ENCODE data around the gene TBX21. TPM values are rescaled to one million over a fixed set of nuclear protein-coding genes. Genes with fewer than 3 reads are reported as not detected.
"Not testable (repeated sequence)": the region's sequence is repeated elsewhere in the genome, so short reads cannot be mapped to it uniquely, and the experiment has no call there.

The TBX21 gene
- total and polyA plus RNA-seq, 5 experiments from 2014 or later, result 0.42 to 27.4 (median 1.6) TPM

DNA sequence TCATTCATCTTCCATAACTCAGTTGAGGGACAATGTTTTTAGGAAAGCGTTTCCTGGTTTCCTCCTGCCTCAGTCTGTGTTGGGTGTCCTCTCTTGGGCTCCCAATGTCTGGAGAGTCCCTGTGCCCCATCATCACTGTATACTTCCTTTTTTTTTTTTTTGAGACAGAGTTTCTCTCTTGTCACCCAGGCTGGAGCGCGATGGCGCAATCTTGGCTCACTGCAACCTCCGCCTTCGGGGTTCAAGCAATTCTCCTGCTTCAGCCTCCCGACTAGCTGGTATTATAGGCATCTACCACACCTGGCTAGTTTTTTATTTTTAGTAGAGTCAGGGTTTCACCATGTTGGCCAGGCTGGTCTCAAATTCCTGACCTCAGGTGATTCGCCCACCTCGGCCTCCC, 40.6 kb downstream of the TBX21 start:
- Mint-ChIP-seq H3K36me3 (peaks cover 4 to 14% (median 10%) of the 10 kb centered on the region in 3 donors), H3K9me3 (peaks cover 0 to 24% (median 6%) of the 10 kb centered on the region in 9 donors), H3K27ac (peak overlapping the region in 2 of 10 donors; percentile 35 to 38), H3K27me3 (peaks cover 21 to 62% (median 41%) of the 10 kb centered on the region in 5 donors)
- not testable (repeated sequence) for ATAC-seq, DNase-seq, H3K4me1 Mint-ChIP-seq, H3K4me3 Mint-ChIP-seq
- POLR2A ChIA-PET, result interaction anchor here (0.6 kb wide), 1 partner anchor 1562 kb away, joined by 10 read pairs; no protein-coding TSS in a partner anchor

DNA sequence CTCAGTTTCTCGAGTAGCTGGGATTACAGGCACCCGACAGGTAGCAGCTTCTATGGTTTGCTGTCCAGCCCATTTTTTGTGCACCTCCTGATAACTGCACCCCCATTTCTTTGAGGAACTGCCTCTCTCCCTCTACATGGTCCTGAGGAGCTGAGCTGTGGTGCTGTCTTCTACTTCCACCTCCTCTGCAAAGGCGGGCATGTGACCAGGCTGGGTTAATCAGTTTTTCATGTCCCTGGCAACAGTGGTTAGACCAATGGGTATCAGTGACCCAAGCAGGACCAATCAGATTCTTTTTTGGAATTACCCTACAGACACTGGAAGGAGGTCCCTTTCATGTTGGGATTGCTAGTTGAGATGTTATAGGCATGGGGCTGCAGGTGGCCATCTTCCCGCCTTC, 41.3 kb downstream of the TBX21 start:
- DNase-seq (no peak), ATAC-seq (no peak)
- Mint-ChIP-seq H3K4me1 (peaks cover 0 to 2% (median under 1%) of the 10 kb centered on the region in 4 donors), H3K36me3 (peaks cover 4 to 14% (median 8%) of the 10 kb centered on the region in 3 donors), H3K27ac (peak overlapping the region in 1 of 10 donors; percentile 49), H3K4me3 (no peak overlapping the region), H3K27me3 (peaks cover 24 to 55% (median 36%) of the 10 kb centered on the region in 5 donors), H3K9me3 (peaks cover 0 to 24% (median 6%) of the 10 kb centered on the region in 9 donors)
- POLR2A ChIA-PET, result no interaction called here

DNA sequence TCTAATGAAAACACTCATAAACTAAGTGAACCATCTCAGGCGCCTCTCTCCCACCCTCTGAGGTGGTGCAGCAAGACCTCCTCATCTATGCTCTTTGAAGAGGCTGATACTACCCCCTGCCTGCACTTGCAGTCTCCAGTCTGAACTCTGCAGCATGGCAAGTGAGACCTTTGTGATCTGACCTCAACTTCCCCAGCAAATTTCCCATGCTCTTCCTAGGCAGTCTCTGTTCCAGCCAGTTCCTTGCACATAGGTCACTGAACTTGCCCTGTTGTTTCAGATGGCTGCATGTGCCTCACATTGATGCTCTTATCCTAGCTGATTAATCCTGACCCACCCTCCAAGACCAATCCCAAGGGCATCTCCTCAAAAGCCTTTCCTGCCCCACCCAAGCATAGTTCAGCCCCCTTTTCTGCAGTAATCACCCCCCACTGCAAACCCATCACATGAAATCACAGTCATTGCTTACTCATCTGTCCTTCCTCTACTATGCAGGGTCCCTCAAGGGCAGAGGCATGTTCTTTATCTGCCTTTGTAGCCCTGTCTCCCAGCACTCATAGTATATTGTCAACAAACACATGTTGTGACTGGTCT, 42.0 kb downstream of the TBX21 start:
- Mint-ChIP-seq H3K27ac (no peak overlapping the region), H3K36me3 (peaks cover 4 to 14% (median 4%) of the 10 kb centered on the region in 3 donors), H3K4me1 (peaks cover 0 to 2% (median under 1%) of the 10 kb centered on the region in 4 donors), H3K27me3 (peaks cover 24 to 52% (median 39%) of the 10 kb centered on the region in 5 donors), H3K9me3 (peaks cover 0 to 24% (median 6%) of the 10 kb centered on the region in 9 donors), H3K4me3 (no peak overlapping the region)
- DNase-seq (no peak), ATAC-seq (no peak)
- POLR2A ChIA-PET, result no interaction called here

DNA sequence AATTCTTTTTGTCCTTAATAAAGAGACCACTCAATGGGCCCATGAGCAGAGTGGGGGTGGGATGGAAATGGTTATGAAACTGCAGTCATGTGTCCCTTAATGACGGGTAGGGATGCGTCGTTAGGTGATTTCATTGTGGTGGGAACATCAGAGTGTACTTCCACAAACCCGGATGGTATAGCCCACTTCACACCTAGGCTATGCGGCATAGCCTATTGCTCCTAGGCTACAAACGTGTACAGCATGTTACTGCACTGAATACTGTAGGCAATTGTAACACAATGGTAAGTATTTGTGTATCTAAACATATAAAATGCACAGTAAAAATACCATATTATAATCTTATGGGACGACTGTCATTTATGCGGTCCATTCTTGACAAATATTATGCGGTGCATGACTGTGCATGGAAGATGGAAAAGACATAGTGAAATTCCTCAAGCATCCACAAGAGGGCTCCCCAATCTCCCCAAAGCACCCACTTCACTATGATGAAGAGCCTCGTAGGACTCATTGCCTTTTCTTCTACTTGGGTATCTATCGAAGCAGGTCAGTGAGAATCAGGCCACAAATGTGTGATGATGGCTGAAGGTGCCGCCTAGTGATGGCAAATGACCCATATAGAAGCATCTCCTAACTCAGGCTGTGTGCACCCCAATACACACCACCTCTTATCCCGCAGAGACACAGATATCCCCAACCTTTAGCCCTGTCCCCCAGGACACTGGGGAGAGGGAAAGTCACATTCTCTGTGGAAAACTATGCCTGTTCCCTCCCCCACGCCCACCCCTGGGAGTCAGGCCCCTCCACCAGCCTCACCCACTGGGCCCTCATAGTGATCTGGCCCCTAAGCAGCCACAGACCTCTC, 43.5 kb downstream of the TBX21 start:
- peak overlapping the region in 1 of 10 donors; percentile 34 for H3K27ac Mint-ChIP-seq
- H3K4me1 Mint-ChIP-seq, result peaks cover 0 to 2% (median under 1%) of the 10 kb centered on the region in 4 donors
- ATAC-seq, result peak; percentile 77 to 83
- peaks cover 24 to 61% (median 40%) of the 10 kb centered on the region in 5 donors for H3K27me3 Mint-ChIP-seq
- peaks cover 0 to 16% (median 0%) of the 10 kb centered on the region in 9 donors for H3K9me3 Mint-ChIP-seq
- no peak overlapping the region for H3K4me3 Mint-ChIP-seq
- DNase-seq, result peak in 7 of 10 donors; percentile 15 to 58 (median 36)
- H3K36me3 Mint-ChIP-seq, result peaks cover 2 to 10% (median 4%) of the 10 kb centered on the region in 3 donors
- POLR2A ChIA-PET, result interaction anchor here (1.1 kb wide), 1 partner anchor 119 kb away, joined by 3 read pairs; no protein-coding TSS in a partner anchor

DNA sequence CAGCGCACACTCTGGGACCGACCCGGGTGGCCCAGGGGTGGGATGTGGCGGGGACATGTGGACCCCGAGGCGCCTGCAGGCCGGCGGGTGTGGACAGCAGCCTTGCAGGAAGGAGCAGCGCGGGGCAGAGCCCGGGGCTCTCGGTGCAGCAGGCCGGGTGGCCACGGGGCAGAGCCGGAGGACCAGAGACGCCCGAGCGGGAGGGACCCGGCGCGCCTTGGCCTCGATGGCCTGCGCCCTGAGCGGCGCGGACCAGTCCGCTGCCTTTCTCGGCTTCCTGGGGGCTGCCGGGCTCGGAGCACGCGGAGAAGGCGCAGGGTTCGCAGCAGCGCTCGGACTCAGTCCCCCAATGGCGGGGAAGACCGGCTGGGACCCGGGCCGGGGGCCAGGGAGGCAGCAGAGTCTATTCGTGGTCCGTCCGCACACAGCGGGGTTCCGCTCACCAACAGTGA, 45.2 kb downstream of the TBX21 start:
- Mint-ChIP-seq H3K27ac (no peak overlapping the region), H3K4me1 (peaks cover 0 to 2% (median under 1%) of the 10 kb centered on the region in 4 donors), H3K9me3 (peaks cover 0 to 5% (median 0%) of the 10 kb centered on the region in 9 donors), H3K36me3 (peaks cover 0 to 5% (median 4%) of the 10 kb centered on the region in 3 donors), H3K27me3 (peaks cover 25 to 62% (median 46%) of the 10 kb centered on the region in 5 donors), H3K4me3 (peak overlapping the region in 1 of 10 donors; percentile 12)
- ATAC-seq (no peak), DNase-seq (no peak)
- POLR2A ChIA-PET, result no interaction called here

DNA sequence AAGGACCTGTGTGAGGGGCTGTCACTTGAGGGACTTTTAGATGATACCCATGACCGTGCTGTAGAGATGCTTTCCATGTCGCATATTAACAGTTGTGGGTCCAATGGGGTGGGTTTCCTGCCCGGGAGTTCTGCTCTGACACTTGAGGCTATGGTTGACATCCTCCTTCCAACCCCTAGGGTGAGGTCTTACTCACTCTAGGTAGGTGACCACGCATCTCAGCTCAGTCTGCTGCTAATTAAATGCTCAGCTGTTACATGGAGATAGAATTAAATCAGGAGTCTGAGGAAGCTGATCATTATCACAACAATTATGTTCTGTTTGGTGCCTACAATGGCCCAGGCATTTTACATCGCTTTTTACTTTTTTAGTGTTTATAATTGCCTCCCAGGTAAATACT, 48.4 kb downstream of the TBX21 start:
- H3K4me3 Mint-ChIP-seq, result no peak overlapping the region
- H3K27ac Mint-ChIP-seq, result peak overlapping the region in 1 of 10 donors; percentile 7
- H3K9me3 Mint-ChIP-seq, result no peaks in the 10 kb centered on the region
- POLR2A ChIA-PET, result no interaction called here
- H3K27me3 Mint-ChIP-seq, result peaks cover 24 to 64% (median 47%) of the 10 kb centered on the region in 5 donors
- DNase-seq (no peak), ATAC-seq (no peak)
- no peaks in the 10 kb centered on the region for H3K36me3 Mint-ChIP-seq
- peaks cover 0 to 2% (median under 1%) of the 10 kb centered on the region in 4 donors for H3K4me1 Mint-ChIP-seq

DNA sequence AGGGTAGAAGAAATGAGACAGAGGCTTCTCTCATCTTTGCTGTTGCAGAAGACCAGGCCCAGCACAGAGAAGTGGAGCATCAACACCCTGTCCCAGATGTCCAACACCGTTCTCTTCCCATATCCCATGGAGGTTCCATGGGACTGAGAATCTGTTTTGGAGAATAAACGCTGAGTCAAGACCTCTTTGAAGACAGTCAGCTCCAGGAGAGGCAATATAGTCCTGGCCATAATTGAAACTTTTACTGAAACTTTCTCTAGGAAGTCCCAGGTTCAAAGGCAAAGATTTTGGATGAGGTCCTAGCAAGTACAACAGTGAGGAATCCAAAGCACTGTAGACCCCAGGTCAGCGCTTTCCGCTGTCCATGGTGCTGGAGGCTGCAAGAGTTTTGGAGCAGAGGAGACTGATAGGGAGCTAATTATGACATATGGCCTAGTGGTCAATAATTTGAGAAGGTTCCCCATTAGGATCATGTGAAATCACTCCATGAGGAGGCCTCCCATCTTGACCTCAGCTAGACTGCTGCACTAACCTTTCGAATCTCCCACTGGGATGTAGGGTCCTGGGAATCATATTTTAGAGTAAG, 52.6 kb downstream of the TBX21 start:
- Mint-ChIP-seq H3K9me3 (no peaks in the 10 kb centered on the region), H3K27me3 (peaks cover 27 to 75% (median 45%) of the 10 kb centered on the region in 5 donors), H3K4me3 (no peak overlapping the region), H3K27ac (no peak overlapping the region), H3K4me1 (peaks cover 0 to 11% (median 6%) of the 10 kb centered on the region in 4 donors), H3K36me3 (peaks cover 0 to 10% (median 0%) of the 10 kb centered on the region in 3 donors)
- ATAC-seq (no peak), DNase-seq (no peak)
- POLR2A ChIA-PET, result no interaction called here

DNA sequence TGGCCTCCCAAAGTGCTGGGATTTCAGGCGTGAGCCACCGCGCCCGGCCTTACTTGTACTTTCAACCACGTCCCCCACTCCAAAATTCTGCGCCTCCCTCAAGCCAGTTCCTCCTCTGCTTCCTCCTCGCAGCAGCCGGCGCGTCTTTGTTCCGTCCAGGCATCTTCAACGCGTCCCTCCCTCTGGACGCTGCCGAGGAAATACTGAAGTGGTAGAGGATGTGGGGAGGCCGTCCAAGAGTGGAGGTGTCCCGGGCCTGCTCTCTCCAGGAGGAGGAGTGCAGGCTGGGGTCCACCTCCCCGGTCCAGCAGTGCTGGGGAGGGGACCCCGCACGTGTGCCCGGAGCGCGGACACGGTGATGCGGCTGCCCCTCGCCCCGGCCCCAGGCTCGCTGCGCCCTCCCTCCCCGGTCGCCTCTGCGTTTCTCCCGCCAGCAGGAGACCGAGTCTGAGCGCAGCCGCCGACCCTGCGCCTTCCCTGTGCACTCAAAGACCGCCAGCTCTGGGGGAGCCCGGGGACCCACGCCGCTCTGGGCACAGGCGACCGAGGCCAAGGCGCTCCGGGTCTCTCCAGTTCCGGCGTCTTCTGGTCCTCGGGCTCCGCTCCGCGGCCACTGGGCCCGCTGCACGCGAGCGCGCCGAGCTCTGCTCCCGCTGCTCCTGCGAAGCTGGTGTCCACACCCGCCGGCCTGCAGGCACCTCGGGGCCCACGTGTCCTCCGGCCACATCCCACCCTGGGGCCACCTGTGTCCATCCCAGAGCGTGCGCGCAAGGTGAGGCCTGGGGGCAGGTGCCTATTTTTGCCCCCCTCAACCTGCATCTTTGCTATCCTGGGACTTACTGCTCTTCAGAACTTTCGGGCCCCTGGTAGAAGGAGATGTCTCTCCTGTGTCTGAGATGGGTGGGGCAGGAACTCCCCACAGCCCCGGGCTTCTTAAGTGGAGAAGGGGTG, 56.9 kb downstream of the TBX21 start:
- H3K4me3 Mint-ChIP-seq, result peak overlapping the region; percentile 25 to 78 (median 69)
- H3K4me1 Mint-ChIP-seq, result peaks cover 0 to 13% (median 6%) of the 10 kb centered on the region in 4 donors
- peak; percentile 81 to 93 for ATAC-seq
- POLR2A ChIA-PET, result no interaction called here
- no peak overlapping the region for H3K27ac Mint-ChIP-seq
- peak in 7 of 10 donors; percentile 20 to 39 (median 27) for DNase-seq
- peaks cover 0 to 12% (median 0%) of the 10 kb centered on the region in 3 donors for H3K36me3 Mint-ChIP-seq
- peaks cover 26 to 76% (median 55%) of the 10 kb centered on the region in 5 donors for H3K27me3 Mint-ChIP-seq
- no peaks in the 10 kb centered on the region for H3K9me3 Mint-ChIP-seq

DNA sequence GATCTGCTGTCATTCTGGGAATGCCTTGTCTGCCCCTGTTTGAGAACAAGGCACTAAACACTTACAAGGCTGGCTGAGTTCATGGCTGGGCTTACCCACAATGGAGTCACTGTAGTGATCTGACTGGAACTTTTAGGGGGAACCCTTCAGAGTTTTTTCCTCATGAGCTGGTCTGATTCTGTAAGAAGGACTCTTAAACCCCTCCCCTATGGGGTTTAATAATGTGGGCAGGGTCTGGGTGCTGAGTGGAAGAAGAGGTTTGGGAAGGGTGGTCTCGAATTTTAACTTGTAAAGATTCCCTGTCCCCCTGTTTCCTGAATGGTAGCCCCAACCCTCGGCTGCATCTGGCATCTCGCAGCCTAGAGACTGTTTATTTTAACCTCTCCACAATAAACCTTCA, 58.0 kb downstream of the TBX21 start:
- Mint-ChIP-seq H3K27me3 (peaks cover 23 to 69% (median 52%) of the 10 kb centered on the region in 5 donors), H3K27ac (no peak overlapping the region), H3K9me3 (no peaks in the 10 kb centered on the region), H3K36me3 (peaks cover 0 to 12% (median 0%) of the 10 kb centered on the region in 3 donors), H3K4me3 (peak overlapping the region in 7 of 10 donors; percentile 16 to 71 (median 51)), H3K4me1 (peaks cover 0 to 13% (median 6%) of the 10 kb centered on the region in 4 donors)
- ATAC-seq, result no peak
- no peak for DNase-seq
- POLR2A ChIA-PET, result no interaction called here

DNA sequence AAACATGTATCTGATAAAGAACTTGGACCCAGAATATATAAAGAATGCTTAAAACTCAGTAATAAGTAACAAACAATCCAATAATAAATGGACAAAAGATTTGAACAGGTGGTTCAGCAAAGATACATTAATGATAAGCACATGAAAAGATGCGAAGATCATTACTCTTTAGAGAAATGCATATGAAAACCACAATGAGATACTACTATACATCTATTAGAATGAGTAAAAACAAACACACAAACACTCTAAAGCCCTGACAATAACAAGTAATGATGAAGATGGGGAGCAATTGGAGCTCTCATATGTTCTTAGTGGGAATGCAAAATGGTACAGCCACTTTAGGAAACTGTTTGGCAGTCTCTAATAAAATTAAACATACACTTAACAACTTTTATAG, 59.4 kb downstream of the TBX21 start:
- POLR2A ChIA-PET, result no interaction called here
- DNase-seq (no peak), ATAC-seq (no peak)
- H3K9me3 Mint-ChIP-seq, result no peaks in the 10 kb centered on the region
- no peak overlapping the region for H3K4me3 Mint-ChIP-seq
- H3K36me3 Mint-ChIP-seq, result peaks cover 0 to 12% (median 0%) of the 10 kb centered on the region in 3 donors
- H3K27me3 Mint-ChIP-seq, result peaks cover 23 to 65% (median 49%) of the 10 kb centered on the region in 5 donors
- peaks cover 0 to 13% (median 6%) of the 10 kb centered on the region in 4 donors for H3K4me1 Mint-ChIP-seq
- H3K27ac Mint-ChIP-seq, result no peak overlapping the region

DNA sequence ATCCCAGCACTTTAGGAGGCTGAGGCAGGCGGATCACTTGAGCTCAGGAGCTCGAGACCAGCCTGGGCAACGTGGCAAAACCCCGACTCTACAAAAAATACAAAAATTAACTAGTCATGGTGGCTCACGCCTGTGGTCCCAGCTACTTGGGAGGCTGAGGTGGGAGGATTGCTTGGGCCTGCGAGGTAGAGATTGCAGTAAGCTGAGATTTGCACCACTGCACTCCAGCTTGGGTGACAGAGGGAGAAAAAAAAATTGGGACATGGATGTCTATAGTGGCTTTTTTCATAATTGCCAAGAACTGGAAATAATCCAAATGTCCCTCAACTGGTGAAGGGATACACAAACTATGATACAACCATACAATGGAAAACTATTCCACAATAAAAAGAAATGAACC, 59.9 kb downstream of the TBX21 start:
- no peak overlapping the region for H3K4me3 Mint-ChIP-seq
- ATAC-seq, result no peak
- no peak for DNase-seq
- H3K36me3 Mint-ChIP-seq, result peaks cover 0 to 12% (median 0%) of the 10 kb centered on the region in 3 donors
- H3K27me3 Mint-ChIP-seq, result peaks cover 25 to 61% (median 49%) of the 10 kb centered on the region in 5 donors
- peaks cover 0 to 13% (median 6%) of the 10 kb centered on the region in 4 donors for H3K4me1 Mint-ChIP-seq
- POLR2A ChIA-PET, result no interaction called here
- H3K9me3 Mint-ChIP-seq, result no peaks in the 10 kb centered on the region
- no peak overlapping the region for H3K27ac Mint-ChIP-seq
